DOHH2 (cell line): ENCODE data around the gene SHB.

Source experiments
- H3F3A ChIP-seq: fragments of 200-600 bp; sonication (generic), shearing (Covaris generic); 2 replicates; pipeline ENCODE4 v1.6.0; 2016; ENCODE audit warnings: antibody characterized with exemption, mild to moderate bottlenecking; ENCODE audit not compliant: control insufficient read depth, insufficient read depth
- H3K27ac ChIP-seq: fragments of 200-600 bp; sonication (generic); 2 replicates; pipeline ENCODE4 v1.5.1; 2014; ENCODE audit warnings: low read depth, mild to moderate bottlenecking, low read length, moderate library complexity
- H3K27me3 ChIP-seq: fragments of 200-600 bp; sonication (generic); 2 replicates; pipeline ENCODE4 v1.6.1; 2014; ENCODE audit warnings: mild to moderate bottlenecking, low read length, mixed read lengths; ENCODE audit not compliant: control insufficient read depth
- H3K36me3 ChIP-seq: fragments of 200-600 bp; sonication (generic); 2 replicates; pipeline ENCODE4 v1.6.1; 2014; ENCODE audit warnings: mild to moderate bottlenecking, low read length, moderate library complexity, mixed read lengths; ENCODE audit not compliant: control insufficient read depth
- H3K4me1 ChIP-seq: fragments of 200-600 bp; sonication (generic); 2 replicates; pipeline ENCODE4 v1.6.1; 2014; ENCODE audit warnings: mild to moderate bottlenecking, low read length, mixed read lengths; ENCODE audit not compliant: control insufficient read depth
- H3K4me2 ChIP-seq: fragments of 200-600 bp; sonication (generic); 2 replicates; pipeline ENCODE4 v1.6.0; 2014; ENCODE audit warnings: mild to moderate bottlenecking, low read length, moderate library complexity
- H3K4me3 ChIP-seq: fragments of 200-600 bp; sonication (generic); 2 replicates; pipeline ENCODE4 v1.5.1; 2014; ENCODE audit warnings: mild to moderate bottlenecking, low read length, mixed read lengths
- H3K79me2 ChIP-seq: fragments of 200-600 bp; sonication (generic); 2 replicates; pipeline ENCODE4 v1.6.1; 2014; ENCODE audit warnings: mild to moderate bottlenecking, low read length, mixed read lengths; ENCODE audit not compliant: control insufficient read depth
- H3K9me2 ChIP-seq: fragments of 200-600 bp; sonication (generic); replicated peaks from 2 replicates; pipeline ENCODE4 v1.6.1; 2014; ENCODE audit warnings: mild to moderate bottlenecking, low read length, mixed read lengths; ENCODE audit not compliant: control insufficient read depth
- H3K9me3 ChIP-seq: fragments of 200-600 bp; sonication (generic); 2 replicates; pipeline ENCODE4 v1.6.1; 2014; ENCODE audit warnings: antibody characterized with exemption, low read length, mixed read lengths; ENCODE audit not compliant: control insufficient read depth, insufficient read depth
- H4K20me1 ChIP-seq: fragments of 200-600 bp; sonication (generic); 2 replicates; pipeline ENCODE4 v1.6.0; 2014; ENCODE audit warnings: low read depth, mild to moderate bottlenecking, antibody characterized with exemption, low read length, moderate library complexity; ENCODE audit not compliant: control insufficient read depth, insufficient read depth
- CTCF ChIP-seq: fragments of 200-600 bp; sonication (generic); IDR thresholded peaks from one replicate; pipeline ENCODE4 v1.5.1; 2014; ENCODE audit warnings: antibody characterized with exemption, mild to moderate bottlenecking, low read depth, low read length; ENCODE audit not compliant: poor library complexity, severe bottlenecking
- EZH2phosphoT487 ChIP-seq: fragments of 200-600 bp; sonication (generic); IDR thresholded peaks from 2 replicates; pipeline ENCODE4 v1.6.1; 2017; ENCODE audit warnings: borderline replicate concordance, mild to moderate bottlenecking, antibody characterized with exemption, low read length, moderate library complexity, mixed read lengths

Gene SHB

GRCh38 chr9:38027714-38028113, 41.3 kb downstream of the SHB start:
- Histone ChIP-seq H4K20me1 (no peaks in the 10 kb centered on the region), H3K4me2 (no peak overlapping the region), H3K36me3 (no peaks in the 10 kb centered on the region), H3F3A (no peaks in the 10 kb centered on the region), H3K27ac (no peak overlapping the region), H3K9me3 (no peaks in the 10 kb centered on the region), H3K4me1 (no peaks in the 10 kb centered on the region), H3K4me3 (no peak overlapping the region), H3K79me2 (no peaks in the 10 kb centered on the region), H3K27me3 (no peaks in the 10 kb centered on the region), H3K9me2 (no peaks in the 10 kb centered on the region)
- no peak for TF ChIP-seq EZH2phosphoT487
- no peak for TF ChIP-seq CTCF

GRCh38 chr9:38026840-38027527, 42.0 kb downstream of the SHB start:
- no peak for TF ChIP-seq CTCF
- TF ChIP-seq EZH2phosphoT487 = no peak
- Histone ChIP-seq H3K27ac (no peak overlapping the region), H3F3A (no peaks in the 10 kb centered on the region), H3K4me3 (no peak overlapping the region), H3K9me3 (no peaks in the 10 kb centered on the region), H4K20me1 (no peaks in the 10 kb centered on the region), H3K4me2 (no peak overlapping the region), H3K9me2 (no peaks in the 10 kb centered on the region), H3K27me3 (no peaks in the 10 kb centered on the region), H3K4me1 (no peaks in the 10 kb centered on the region), H3K36me3 (no peaks in the 10 kb centered on the region), H3K79me2 (no peaks in the 10 kb centered on the region)

GRCh38 chr9:38026021-38026809, 42.8 kb downstream of the SHB start:
- H3K36me3 ChIP-seq = no peaks in the 10 kb centered on the region
- H3K4me3 ChIP-seq = no peak overlapping the region
- H3K9me3 ChIP-seq = no peaks in the 10 kb centered on the region
- H4K20me1 ChIP-seq = no peaks in the 10 kb centered on the region
- TF ChIP-seq EZH2phosphoT487 = no peak
- no peak for TF ChIP-seq CTCF
- H3K79me2 ChIP-seq = no peaks in the 10 kb centered on the region
- H3K9me2 ChIP-seq = no peaks in the 10 kb centered on the region
- no peak overlapping the region for H3K4me2 ChIP-seq
- no peak overlapping the region for H3K27ac ChIP-seq
- H3F3A ChIP-seq = no peaks in the 10 kb centered on the region
- no peaks in the 10 kb centered on the region for H3K27me3 ChIP-seq
- H3K4me1 ChIP-seq = no peaks in the 10 kb centered on the region
